ENCODE results near the gene ATG4D.

Gene ATG4D

GRCh38 chr19:10543420-10544241, at the start of gene ATG4D:
TSS of gene ATG4D (plus strand) at chr19:10543904. CDS start at chr19:10544091, 187 bp downstream.
- peak; percentile 65 for DNase-seq (ENCODE audit: low spot score)

GRCh38 chr19:10497371-10497770, 46.3 kb upstream of the ATG4D start:
- DNase-seq (ENCODE audit: low spot score), result no peak

- DNase-seq (ENCODE audit: low spot score), result no peak
Measured at GRCh38 chr19:10499550-10500246, 44.0 kb upstream of the ATG4D start.

GRCh38 chr19:10500247-10500592, 43.5 kb upstream of the ATG4D start:
- no peak for DNase-seq (ENCODE audit: low spot score)

DNA sequence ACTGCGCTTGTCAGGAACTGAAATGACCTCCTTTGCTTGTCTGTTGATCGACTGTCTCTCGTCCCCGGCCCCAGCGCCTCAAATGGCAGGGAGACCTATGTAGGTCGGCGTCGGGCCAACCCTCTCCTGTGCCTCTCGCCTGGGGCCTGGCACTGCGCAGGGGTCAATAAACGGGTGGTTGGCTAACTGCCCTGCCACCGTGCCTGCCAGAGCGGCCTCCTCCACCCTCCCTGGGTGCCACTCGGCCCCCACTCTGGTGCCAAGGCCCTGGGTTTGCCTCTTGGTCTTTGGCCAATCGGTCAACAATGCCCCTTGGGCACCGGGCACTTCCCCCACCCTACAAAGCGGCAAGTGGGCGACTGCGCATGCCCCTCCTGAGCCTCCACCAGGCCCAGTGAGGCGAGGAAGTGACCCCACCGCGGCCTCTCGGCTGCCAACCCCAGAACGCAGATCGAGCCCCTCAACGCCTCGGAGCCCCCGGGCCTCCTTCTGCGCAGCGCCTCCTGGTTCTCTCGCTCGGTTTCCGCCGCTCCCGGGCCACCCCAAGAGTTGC, 41.7 kb upstream of the ATG4D start:
- DNase-seq (ENCODE audit: low spot score), result peak; percentile 68

DNA sequence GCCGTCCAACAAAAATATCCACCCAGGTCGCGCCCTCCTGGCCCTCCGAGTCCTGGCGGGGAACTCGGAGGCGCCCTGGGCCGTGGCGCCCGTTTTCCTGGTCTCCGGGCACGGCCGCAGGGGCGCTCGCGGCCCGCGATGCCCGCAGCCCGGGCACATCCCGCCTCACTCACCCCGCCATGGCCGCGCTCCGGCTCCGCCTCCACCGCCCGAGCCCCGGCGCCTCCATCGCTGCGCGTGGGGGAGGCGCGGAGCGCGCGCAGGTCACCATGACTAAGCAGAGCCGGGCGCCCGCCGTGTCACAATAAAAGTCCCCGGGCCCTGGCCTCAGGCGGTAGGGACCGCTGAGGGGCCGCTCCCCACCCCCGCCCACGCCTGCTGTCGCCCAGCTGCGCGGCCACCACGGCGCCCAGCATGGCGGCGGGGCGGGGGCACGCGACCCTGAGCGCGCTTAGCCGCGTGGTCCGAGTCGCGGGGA, 41.1 kb upstream of the ATG4D start:
- peak; percentile 86 for DNase-seq (ENCODE audit: low spot score)

GRCh38 chr19:10503002-10503789, 40.5 kb upstream of the ATG4D start, which contains the start of gene KEAP1:
TSS of gene KEAP1 (minus strand) at chr19:10503356. CDS start at chr19:10500033, 3,323 bp downstream.
- peak; percentile 41 for DNase-seq (ENCODE audit: low spot score)

DNA sequence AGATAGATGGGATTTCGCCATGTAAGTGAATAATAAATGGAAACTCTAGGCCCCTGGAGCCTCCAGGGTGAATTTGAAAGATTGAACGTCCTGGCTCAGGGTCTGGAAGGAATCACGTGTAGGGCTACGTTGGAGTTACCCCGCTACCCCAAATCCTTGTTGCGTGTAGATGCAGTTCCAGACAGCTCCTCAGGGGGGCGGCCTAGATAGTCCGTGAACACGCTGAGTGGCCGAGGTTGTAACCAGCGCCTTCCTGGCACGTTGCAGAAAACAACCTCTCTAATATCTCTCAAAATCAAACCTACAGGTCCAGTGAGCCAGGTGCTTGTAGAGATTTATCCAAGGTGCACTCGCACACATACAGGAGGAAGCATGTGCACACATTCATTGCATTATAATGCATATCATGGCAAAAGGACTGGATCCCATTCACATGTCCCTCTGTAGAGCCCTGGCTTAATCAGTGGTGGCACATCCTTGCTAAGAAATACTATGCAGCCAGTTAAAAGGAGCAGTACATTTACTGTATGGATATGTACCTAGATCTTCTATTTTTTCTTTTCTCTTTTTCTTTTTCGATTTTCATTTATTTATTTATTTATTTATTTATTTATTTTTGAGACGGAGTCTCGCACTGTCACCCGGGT, 38.0 kb upstream of the ATG4D start:
- DNase-seq (ENCODE audit: low spot score), result peak; percentile 66

DNA sequence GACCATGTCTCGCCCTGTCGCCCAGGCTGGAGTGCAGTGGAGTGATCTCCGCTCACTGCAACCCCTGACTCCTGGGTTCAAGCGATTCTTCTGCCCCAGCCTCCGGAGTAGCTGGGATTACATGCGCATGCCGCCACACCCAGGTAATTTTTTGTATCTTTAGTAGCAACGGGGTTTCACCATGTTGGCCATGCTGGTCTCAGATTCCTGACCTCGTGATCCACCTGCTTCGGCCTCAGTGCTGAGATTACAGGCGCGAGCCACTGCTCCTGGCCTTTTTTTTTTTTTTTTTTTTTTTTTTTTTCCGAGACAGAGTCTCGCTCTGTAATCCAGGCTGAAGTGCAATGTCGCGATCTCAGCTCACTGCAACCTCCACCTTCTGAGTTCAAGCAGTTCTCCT, 35.7 kb upstream of the ATG4D start:
- no peak for DNase-seq (ENCODE audit: low spot score)

DNA sequence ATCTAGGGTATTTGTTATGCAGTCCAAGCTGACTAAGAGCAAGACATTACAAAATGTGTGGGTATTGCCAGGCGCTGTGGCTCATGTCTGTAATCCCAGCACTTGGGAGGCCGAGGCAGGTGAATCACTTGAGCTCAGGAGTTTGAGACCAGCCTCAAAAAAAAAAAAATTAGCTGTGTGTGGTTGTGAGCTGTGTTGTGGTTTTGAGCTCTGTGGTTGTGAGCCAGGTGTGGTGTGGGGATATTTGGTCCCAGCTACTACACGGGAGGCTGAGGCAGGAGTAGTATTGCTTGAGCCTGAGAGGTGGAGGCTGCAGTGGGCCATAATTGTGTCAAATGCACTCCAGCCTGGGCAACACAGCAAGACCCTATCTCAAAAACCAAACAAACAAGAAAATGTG, 35.0 kb upstream of the ATG4D start:
- DNase-seq (ENCODE audit: low spot score), result no peak

- DNase-seq (ENCODE audit: low spot score), result peak; percentile 17
Measured at GRCh38 chr19:10510301-10510802, 33.4 kb upstream of the ATG4D start.

DNA sequence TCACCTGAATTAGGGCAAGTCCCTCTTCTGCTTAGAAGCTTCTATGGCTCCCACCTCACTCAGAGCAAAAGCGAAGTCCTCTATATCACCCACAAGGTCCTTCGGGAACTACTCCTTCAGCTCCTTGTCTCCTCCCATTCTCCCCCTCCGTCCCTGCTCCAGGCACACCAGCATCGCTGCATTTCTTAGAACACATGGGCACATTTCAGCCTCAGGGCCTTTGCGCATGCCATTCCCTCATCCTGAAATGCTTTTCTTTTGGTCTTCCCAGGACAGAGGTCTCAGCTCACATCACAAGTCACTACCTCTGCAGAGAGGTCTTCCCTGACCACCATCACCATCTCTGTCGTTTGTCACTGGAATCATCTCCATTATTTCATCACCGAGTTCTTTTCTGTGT, 30.5 kb upstream of the ATG4D start:
- DNase-seq (ENCODE audit: low spot score), result no peak

GRCh38 chr19:10514211-10515145, 29.2 kb upstream of the ATG4D start:
- DNase-seq (ENCODE audit: low spot score), result no peak

GRCh38 chr19:10516064-10516385, 27.7 kb upstream of the ATG4D start:
- no peak for DNase-seq (ENCODE audit: low spot score)

- peak; percentile 23 for DNase-seq (ENCODE audit: low spot score)
Measured at GRCh38 chr19:10516671-10517286, 26.9 kb upstream of the ATG4D start.

- DNase-seq (ENCODE audit: low spot score), result peak; percentile 20
Measured at GRCh38 chr19:10517361-10517759, 26.3 kb upstream of the ATG4D start, which contains the start of gene S1PR5. TSS of gene S1PR5 (minus strand) at chr19:10517447. CDS start at chr19:10515011, 2,436 bp downstream.

DNA sequence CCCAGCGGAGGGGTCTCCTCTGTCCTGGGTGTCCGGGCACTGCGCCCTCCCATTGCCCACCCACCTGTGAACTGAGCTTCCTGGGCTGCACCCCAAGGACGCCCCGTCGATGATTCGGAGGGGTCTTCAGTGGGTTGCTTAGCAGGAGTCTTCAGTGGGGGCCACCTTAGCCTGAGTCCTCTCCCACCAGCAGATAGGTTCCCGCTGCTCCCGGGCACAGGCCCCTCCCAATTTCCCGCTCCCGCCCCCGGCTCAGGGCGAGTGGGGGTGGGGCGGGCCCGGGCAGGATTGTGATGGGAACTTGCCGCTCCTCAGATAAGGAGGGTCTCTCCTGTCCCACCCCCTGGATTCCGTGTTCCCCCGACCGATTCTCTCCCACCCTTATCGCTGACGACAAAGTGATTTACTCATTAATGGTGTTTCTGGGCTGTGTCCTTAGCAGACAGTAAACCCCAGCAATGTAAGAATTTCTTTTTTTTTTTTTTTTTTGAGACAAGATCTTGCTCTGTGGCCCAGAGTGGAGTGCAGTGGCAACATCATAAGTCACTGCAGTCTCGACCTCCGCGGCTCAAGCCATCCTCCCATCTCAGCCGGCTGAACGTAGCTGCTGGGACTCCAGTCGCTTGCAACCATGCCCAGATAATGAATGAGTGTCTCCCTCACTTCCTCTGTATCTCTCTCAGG, 25.8 kb upstream of the ATG4D start:
- peak; percentile 43 for DNase-seq (ENCODE audit: low spot score)

DNA sequence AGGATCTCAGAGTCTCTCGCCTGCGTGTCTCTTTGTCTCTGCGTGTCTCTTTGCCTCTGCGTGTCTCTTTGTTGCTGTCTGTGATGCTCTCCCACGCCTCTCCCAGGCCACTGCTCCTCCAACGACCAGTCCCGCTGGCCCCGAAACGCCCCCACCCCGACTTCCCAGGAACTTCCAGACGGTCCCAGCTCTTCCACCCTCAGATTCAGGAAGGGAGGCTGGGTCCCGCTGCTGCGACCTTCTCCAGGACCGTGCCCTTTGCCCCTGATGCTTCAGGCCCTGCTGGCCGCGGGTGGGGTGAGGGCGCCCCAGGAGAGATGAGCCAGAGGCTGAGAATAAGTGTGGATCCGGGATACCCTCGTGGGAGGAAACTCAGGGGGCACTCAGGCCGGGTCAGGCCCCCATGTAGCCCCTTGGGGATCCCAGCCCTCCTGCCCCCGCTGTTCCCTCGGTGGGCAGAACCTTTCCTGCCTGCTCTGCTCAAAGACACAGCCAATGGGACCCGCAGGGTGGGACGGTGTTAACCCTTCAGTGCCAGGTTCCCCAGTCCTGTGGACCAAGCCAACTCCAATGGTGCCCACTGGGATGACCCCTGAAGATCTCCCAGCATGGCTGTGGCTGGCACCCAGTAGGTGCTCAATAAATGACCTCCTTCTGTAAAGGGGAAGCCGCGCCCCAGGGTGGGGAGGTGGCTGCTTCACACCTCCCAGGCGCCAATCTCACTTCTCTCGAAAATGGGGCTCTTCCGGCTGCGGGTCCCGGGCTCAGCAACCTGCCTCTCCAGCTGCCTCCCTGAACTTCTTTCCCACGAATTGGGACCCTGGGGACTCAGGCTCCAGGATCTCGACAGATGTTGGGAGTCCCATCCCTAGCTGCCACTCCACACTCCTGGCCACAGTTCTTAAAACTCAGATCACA, 25.0 kb upstream of the ATG4D start:
- DNase-seq (ENCODE audit: low spot score), result no peak
